Suprapubic skin (tissue), 4 donors: ENCODE data around the gene WNT6. TPM values are rescaled to one million over a fixed set of nuclear protein-coding genes. Genes with fewer than 3 reads are reported as not detected.

Experiments used
- DNase-seq, 2 donors: peaks; one replicate each; pipeline ENCODE4 v3.0.0-alpha.2; 2019; ENCODE audit warnings: low spot score in 2 of 2
- H3K27ac ChIP-seq: fragments of 200-600 bp; sonication (generic); one replicate; pipeline ENCODE4 v1.5.1; 2019
- H3K27me3 ChIP-seq: fragments of 200-600 bp; sonication (generic); one replicate; pipeline ENCODE4 v1.5.1; 2019
- H3K36me3 ChIP-seq: fragments of 200-600 bp; sonication (generic); one replicate; pipeline ENCODE4 v1.5.1; 2019
- H3K4me1 ChIP-seq: fragments of 200-600 bp; sonication (generic); one replicate; pipeline ENCODE4 v1.5.1; 2019
- H3K4me3 ChIP-seq: fragments of 200-600 bp; sonication (generic); one replicate; pipeline ENCODE4 v1.5.1; 2019; ENCODE audit warnings: mild to moderate bottlenecking
- H3K9me3 ChIP-seq: fragments of 200-600 bp; sonication (generic); one replicate; pipeline ENCODE4 v1.5.1; 2019
- EP300 ChIP-seq: sonication (generic); formaldehyde crosslinking; IDR thresholded peaks from one replicate; pipeline ENCODE4 v1.6.1; 2017; ENCODE audit warnings: antibody characterized with exemption
- POLR2A ChIP-seq, 2 donors: fragments of 450-650 bp; IDR thresholded peaks; one replicate each; pipeline ENCODE4 v1.6.1; 2017; ENCODE audit warnings: antibody characterized with exemption in 2 of 2, mild to moderate bottlenecking in 2 of 2, moderate library complexity in 2 of 2
- POLR2AphosphoS5 ChIP-seq, 3 donors: sonication (generic); formaldehyde crosslinking; IDR thresholded peaks; one replicate each; pipeline ENCODE4 v1.6.1; 2017; ENCODE audit warnings: antibody characterized with exemption in 3 of 3
- WGBS: methylation state at CpG from one replicate; pipeline ENCODE4 v1.1.5; 2018; 5-methylcytosine and 5-hydroxymethylcytosine counted together
- total RNA-seq, 4 donors: library from RNA; depleted of rRNA; stranded (reverse); fragments of >200 nt; gene quantifications; one replicate each; pipeline ENCODE4 v1.1.0, GENCODE V29; 2016
- TF ChIP-seq, protein P1 (sequence below), 2 donors: fragments of 200-600 bp in 1 of 2; fragments of 450-650 bp in 1 of 2; sonication (generic) in 1 of 2; IDR thresholded peaks; one replicate each; pipeline ENCODE4 v1.5.1; 2016 to 2019; ENCODE audit warnings: antibody characterized with exemption in 2 of 2, mild to moderate bottlenecking in 1 of 2, moderate library complexity in 1 of 2

WNT6 gene
- total RNA-seq, 4 donors from 2014 or later, result 1.4 to 3.7 (median 2.3) TPM

DNA sequence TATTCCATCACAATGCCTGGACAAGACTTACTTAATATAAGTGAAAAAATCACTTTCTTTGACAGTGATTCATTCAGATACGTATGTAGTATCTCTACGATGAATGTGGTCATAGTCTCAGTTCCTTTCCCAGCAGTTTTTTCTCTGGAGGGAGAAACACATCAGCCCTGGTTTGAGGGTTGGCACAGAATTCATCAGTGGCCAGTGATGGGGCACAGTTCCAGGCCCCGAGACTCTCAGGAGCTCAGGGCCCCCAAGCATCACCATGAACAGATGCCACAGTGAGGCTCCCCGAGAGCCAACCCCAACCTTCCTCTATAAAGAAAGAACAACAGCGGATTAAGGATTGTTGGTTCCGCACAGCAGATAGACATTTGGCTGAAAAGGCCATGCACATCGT is 40.5 kb upstream of the WNT6 start:
- WGBS, result 90% methylated on average over 7 of the region's 7 CpGs
- no peaks in the 10 kb centered on the region for H3K27me3 ChIP-seq

DNA sequence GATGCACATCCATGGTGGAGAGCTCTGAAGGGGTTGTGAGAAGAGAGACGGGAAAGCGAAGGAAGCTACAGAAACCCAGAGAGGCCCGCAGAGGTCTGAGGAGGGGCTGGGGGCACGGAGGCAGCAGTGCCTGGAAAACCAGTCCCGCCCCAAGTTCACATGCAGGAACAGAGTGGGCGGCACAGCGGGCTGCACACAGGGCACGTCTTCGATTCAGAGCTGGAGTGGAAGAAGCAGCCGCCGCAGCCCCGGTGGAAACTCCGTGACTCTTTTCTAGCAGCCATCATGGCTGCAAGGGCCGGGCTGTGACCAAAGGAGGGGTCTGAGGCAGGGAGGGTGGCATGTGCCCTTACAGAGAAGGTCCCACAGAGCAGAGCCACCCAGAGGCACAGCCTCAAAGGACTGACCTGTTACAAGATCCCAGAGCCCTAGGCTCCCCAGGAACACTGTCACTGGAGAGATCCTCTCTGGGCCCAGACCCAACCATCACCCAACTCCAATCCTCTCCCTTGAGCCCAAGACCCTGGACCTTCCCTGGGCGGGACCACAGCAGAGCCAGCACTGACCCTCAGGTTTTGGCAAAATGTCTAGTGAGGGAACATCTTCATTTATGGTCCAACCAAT is 38.7 kb upstream of the WNT6 start:
- no peak for DNase-seq
- Histone ChIP-seq H3K4me1 (no peaks in the 10 kb centered on the region), H3K9me3 (no peaks in the 10 kb centered on the region), H3K36me3 (peaks cover 12% of the 10 kb centered on the region), H3K4me3 (no peak overlapping the region), H3K27ac (no peak overlapping the region), H3K27me3 (no peaks in the 10 kb centered on the region)
- WGBS, result 96% methylated on average over 15 of the region's 15 CpGs
- TF ChIP-seq POLR2AphosphoS5 (IDR thresholded peaks at IDR 0.05), result no peak
- TF ChIP-seq, protein P1, sequence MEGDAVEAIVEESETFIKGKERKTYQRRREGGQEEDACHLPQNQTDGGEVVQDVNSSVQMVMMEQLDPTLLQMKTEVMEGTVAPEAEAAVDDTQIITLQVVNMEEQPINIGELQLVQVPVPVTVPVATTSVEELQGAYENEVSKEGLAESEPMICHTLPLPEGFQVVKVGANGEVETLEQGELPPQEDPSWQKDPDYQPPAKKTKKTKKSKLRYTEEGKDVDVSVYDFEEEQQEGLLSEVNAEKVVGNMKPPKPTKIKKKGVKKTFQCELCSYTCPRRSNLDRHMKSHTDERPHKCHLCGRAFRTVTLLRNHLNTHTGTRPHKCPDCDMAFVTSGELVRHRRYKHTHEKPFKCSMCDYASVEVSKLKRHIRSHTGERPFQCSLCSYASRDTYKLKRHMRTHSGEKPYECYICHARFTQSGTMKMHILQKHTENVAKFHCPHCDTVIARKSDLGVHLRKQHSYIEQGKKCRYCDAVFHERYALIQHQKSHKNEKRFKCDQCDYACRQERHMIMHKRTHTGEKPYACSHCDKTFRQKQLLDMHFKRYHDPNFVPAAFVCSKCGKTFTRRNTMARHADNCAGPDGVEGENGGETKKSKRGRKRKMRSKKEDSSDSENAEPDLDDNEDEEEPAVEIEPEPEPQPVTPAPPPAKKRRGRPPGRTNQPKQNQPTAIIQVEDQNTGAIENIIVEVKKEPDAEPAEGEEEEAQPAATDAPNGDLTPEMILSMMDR (IDR thresholded peaks at IDR 0.05), result no peak
- TF ChIP-seq POLR2A (IDR thresholded peaks at IDR 0.05), result no peak
- TF ChIP-seq EP300, result no peak

More for the DNA sequence above, 40.5 kb upstream of the WNT6 start:
- no peaks in the 10 kb centered on the region for H3K9me3 ChIP-seq
- peaks cover 16% of the 10 kb centered on the region for H3K36me3 ChIP-seq
- no peak overlapping the region for H3K27ac ChIP-seq
- no peak for TF ChIP-seq POLR2AphosphoS5 (IDR thresholded peaks at IDR 0.05)
- no peak for TF ChIP-seq EP300
- TF ChIP-seq POLR2A (IDR thresholded peaks at IDR 0.05), result no peak
- TF ChIP-seq, protein P1 (IDR thresholded peaks at IDR 0.05), result no peak
- no peak overlapping the region for H3K4me3 ChIP-seq
- DNase-seq, result no peak
- peaks cover 10% of the 10 kb centered on the region for H3K4me1 ChIP-seq

DNA sequence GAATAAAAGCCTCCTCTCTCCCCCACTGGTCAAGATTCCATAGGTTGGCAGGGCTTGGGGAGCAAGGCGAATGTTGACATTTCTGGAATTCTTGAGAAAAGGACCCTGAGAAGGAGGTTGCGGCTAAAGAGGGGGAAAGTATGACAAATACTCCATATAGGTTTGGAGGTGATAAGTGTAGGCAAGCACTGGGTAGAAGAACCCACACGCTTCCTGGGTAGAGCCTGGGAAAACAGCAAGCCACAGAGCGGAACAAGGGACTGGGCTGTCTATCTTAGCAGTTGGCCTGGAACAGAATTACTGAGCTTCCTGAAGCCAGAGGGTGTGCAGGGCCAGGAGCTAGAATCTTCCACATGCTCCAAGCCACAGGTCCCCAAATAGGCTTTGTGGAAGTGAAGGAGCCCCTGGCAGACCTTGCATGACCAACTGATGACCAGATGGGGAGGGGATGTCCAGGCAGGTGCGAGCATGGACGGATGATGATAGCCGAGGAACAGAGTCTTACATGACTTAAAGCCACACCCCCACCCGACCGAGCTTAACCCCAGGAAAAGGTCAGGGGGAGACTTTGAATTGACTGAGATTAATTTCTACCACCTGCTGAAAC is 37.9 kb upstream of the WNT6 start:
- TF ChIP-seq, protein P1 (IDR thresholded peaks at IDR 0.05), result no peak
- TF ChIP-seq POLR2A (IDR thresholded peaks at IDR 0.05) (no peak), POLR2AphosphoS5 (IDR thresholded peaks at IDR 0.05) (no peak), EP300 (no peak)
- H3K4me3 ChIP-seq, result no peak overlapping the region
- no peak for DNase-seq
- H3K9me3 ChIP-seq, result no peaks in the 10 kb centered on the region
- H3K27ac ChIP-seq, result no peak overlapping the region
- no peaks in the 10 kb centered on the region for H3K4me1 ChIP-seq
- no peaks in the 10 kb centered on the region for H3K27me3 ChIP-seq
- 83% methylated on average over 9 of the region's 9 CpGs for WGBS
- peaks cover 6% of the 10 kb centered on the region for H3K36me3 ChIP-seq

GRCh38 chr2:218822622-218823021 is 37.0 kb upstream of the WNT6 start:
- no peak for DNase-seq

More at GRCh38 chr2:218822622-218823021, 37.0 kb upstream of the WNT6 start:
- peaks cover 6% of the 10 kb centered on the region for H3K36me3 ChIP-seq
- no peaks in the 10 kb centered on the region for H3K9me3 ChIP-seq
- no peak overlapping the region for H3K27ac ChIP-seq
- no peaks in the 10 kb centered on the region for H3K4me1 ChIP-seq
- H3K4me3 ChIP-seq, result no peak overlapping the region
- TF ChIP-seq, protein P1 (IDR thresholded peaks at IDR 0.05), result no peak
- TF ChIP-seq POLR2A (IDR thresholded peaks at IDR 0.05), result no peak
- TF ChIP-seq POLR2AphosphoS5 (IDR thresholded peaks at IDR 0.05), result no peak
- no peak for TF ChIP-seq EP300
- no peaks in the 10 kb centered on the region for H3K27me3 ChIP-seq
- 90% methylated on average over 3 of the region's 7 CpGs for WGBS
